A549 (cell line): ENCODE data around the gene SIM2.

ENCODE experiments used
- EHMT2 ChIP-seq: fragments of 200-600 bp; sonication (generic); IDR thresholded peaks from 2 replicates; pipeline ENCODE4 v1.6.1; 2016; ENCODE audit warnings: antibody characterized with exemption, low read depth, mild to moderate bottlenecking, moderate library complexity
- EP300 ChIP-seq, 2 experiments: fragments of >200 bp; sonication (Bioruptor Twin); formaldehyde crosslinking; IDR thresholded peaks; 2 replicates in 1 of 2; 3 replicates in 1 of 2; pipeline ENCODE4 v1.6.1; 2016 to 2017
- FOXS1 ChIP-seq: fragments of 250-450 bp; sonication (Bioruptor Pico); IDR thresholded peaks from 2 replicates; pipeline ENCODE4 v1.5.0; 2020; ENCODE audit warnings: mild to moderate bottlenecking, moderate library complexity
- POLR2A ChIP-seq: IDR thresholded peaks from 2 replicates; pipeline ENCODE4 v1.6.1; 2012; ENCODE audit warnings: mild to moderate bottlenecking, low read length
- SMC3 ChIP-seq: fragments of >200 bp; sonication (Bioruptor Twin); formaldehyde crosslinking; IDR thresholded peaks from 3 replicates; pipeline ENCODE4 v1.6.1; 2018; ENCODE audit warnings: inconsistent platforms
- ZFP36 ChIP-seq: fragments of 450-650 bp; IDR thresholded peaks from 2 replicates; pipeline ENCODE4 v1.6.1; 2014; ENCODE audit warnings: borderline replicate concordance; ENCODE audit not compliant: partially characterized antibody
- ZSCAN20 ChIP-seq: fragments of 250-450 bp; sonication (Bioruptor Pico); IDR thresholded peaks from 2 replicates; pipeline ENCODE4 v1.8.0; 2022; ENCODE audit warnings: mild to moderate bottlenecking, moderate library complexity
- TF ChIP-seq, protein P1 (sequence below): fragments of >200 bp; sonication (Bioruptor Twin); formaldehyde crosslinking; IDR thresholded peaks from 3 replicates; pipeline ENCODE4 v1.5.1; 2016
- TF ChIP-seq, protein P2 (sequence below): fragments of 250-450 bp; sonication (Bioruptor Pico); IDR thresholded peaks from 2 replicates; pipeline ENCODE4 v1.5.0; 2021; ENCODE audit warnings: mild to moderate bottlenecking, moderate library complexity, borderline replicate concordance
- TF ChIP-seq, protein P3 (sequence below): fragments of 200-600 bp; sonication (generic); IDR thresholded peaks from 2 replicates; pipeline ENCODE4 v1.6.1; 2016; ENCODE audit warnings: antibody characterized with exemption, mild to moderate bottlenecking, moderate library complexity
- TF ChIP-seq, protein P4 (sequence below): fragments of >200 bp; sonication (Bioruptor Twin); formaldehyde crosslinking; IDR thresholded peaks from 3 replicates; pipeline ENCODE4 v1.6.1; 2016
- TF ChIP-seq, protein P5 (sequence below): IDR thresholded peaks from 2 replicates; pipeline ENCODE4 v1.6.1; 2012

DNA sequence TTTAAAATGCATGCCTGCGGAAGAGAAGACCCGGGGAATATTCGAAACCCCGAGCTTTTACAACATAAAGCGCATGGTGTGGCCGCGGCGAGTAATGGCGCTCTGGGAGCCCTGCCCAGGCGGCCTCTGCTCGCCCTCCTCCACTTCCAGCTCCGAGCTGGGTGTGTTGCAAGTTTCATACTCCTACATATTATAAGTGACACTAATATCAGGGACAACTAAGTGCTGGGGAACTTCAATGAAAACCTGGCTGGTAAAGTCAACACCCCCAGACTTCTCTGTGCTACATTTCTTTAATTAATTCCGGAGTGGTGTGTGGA lies 11.8 kb downstream of the SIM2 start:
- TF ChIP-seq ZFP36 (no peak), SMC3 (no peak), POLR2A (no peak), EHMT2 (no peak), ZSCAN20 (CRISPR knock-in tag) (no peak), EP300 (IDR thresholded peaks at IDR 0.05) (no peak), FOXS1 (CRISPR knock-in tag) (no peak)
- TF ChIP-seq, protein P1, sequence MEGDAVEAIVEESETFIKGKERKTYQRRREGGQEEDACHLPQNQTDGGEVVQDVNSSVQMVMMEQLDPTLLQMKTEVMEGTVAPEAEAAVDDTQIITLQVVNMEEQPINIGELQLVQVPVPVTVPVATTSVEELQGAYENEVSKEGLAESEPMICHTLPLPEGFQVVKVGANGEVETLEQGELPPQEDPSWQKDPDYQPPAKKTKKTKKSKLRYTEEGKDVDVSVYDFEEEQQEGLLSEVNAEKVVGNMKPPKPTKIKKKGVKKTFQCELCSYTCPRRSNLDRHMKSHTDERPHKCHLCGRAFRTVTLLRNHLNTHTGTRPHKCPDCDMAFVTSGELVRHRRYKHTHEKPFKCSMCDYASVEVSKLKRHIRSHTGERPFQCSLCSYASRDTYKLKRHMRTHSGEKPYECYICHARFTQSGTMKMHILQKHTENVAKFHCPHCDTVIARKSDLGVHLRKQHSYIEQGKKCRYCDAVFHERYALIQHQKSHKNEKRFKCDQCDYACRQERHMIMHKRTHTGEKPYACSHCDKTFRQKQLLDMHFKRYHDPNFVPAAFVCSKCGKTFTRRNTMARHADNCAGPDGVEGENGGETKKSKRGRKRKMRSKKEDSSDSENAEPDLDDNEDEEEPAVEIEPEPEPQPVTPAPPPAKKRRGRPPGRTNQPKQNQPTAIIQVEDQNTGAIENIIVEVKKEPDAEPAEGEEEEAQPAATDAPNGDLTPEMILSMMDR, result no peak
- TF ChIP-seq, protein P2, sequence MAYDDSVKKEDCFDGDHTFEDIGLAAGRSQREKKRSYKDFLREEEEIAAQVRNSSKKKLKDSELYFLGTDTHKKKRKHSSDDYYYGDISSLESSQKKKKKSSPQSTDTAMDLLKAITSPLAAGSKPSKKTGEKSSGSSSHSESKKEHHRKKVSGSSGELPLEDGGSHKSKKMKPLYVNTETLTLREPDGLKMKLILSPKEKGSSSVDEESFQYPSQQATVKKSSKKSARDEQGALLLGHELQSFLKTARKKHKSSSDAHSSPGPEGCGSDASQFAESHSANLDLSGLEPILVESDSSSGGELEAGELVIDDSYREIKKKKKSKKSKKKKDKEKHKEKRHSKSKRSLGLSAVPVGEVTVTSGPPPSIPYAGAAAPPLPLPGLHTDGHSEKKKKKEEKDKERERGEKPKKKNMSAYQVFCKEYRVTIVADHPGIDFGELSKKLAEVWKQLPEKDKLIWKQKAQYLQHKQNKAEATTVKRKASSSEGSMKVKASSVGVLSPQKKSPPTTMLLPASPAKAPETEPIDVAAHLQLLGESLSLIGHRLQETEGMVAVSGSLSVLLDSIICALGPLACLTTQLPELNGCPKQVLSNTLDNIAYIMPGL, result no peak
- TF ChIP-seq, protein P3, sequence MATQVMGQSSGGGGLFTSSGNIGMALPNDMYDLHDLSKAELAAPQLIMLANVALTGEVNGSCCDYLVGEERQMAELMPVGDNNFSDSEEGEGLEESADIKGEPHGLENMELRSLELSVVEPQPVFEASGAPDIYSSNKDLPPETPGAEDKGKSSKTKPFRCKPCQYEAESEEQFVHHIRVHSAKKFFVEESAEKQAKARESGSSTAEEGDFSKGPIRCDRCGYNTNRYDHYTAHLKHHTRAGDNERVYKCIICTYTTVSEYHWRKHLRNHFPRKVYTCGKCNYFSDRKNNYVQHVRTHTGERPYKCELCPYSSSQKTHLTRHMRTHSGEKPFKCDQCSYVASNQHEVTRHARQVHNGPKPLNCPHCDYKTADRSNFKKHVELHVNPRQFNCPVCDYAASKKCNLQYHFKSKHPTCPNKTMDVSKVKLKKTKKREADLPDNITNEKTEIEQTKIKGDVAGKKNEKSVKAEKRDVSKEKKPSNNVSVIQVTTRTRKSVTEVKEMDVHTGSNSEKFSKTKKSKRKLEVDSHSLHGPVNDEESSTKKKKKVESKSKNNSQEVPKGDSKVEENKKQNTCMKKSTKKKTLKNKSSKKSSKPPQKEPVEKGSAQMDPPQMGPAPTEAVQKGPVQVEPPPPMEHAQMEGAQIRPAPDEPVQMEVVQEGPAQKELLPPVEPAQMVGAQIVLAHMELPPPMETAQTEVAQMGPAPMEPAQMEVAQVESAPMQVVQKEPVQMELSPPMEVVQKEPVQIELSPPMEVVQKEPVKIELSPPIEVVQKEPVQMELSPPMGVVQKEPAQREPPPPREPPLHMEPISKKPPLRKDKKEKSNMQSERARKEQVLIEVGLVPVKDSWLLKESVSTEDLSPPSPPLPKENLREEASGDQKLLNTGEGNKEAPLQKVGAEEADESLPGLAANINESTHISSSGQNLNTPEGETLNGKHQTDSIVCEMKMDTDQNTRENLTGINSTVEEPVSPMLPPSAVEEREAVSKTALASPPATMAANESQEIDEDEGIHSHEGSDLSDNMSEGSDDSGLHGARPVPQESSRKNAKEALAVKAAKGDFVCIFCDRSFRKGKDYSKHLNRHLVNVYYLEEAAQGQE, result no peak
- TF ChIP-seq, protein P4, sequence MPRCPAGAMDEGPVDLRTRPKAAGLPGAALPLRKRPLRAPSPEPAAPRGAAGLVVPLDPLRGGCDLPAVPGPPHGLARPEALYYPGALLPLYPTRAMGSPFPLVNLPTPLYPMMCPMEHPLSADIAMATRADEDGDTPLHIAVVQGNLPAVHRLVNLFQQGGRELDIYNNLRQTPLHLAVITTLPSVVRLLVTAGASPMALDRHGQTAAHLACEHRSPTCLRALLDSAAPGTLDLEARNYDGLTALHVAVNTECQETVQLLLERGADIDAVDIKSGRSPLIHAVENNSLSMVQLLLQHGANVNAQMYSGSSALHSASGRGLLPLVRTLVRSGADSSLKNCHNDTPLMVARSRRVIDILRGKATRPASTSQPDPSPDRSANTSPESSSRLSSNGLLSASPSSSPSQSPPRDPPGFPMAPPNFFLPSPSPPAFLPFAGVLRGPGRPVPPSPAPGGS, result no peak
- TF ChIP-seq, protein P5, sequence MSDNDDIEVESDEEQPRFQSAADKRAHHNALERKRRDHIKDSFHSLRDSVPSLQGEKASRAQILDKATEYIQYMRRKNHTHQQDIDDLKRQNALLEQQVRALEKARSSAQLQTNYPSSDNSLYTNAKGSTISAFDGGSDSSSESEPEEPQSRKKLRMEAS, result no peak
